ENCODE results near the gene CRYBG1.

The CRYBG1 gene

GRCh38 chr6:106512048-106512967 is 151.8 kb downstream of the CRYBG1 start:
- peak overlapping the region; percentile 91 for H3K27ac ChIP-seq
- TF ChIP-seq ZFX (IDR thresholded peaks at IDR 0.05) (no peak), CTCF (conservative IDR thresholded peaks at IDR 0.05) (peak; percentile 25)

- H3K27ac ChIP-seq, result peak overlapping the region; percentile 91
- no peak for TF ChIP-seq ZFX (IDR thresholded peaks at IDR 0.05)
These were observed 152.6 kb downstream of the CRYBG1 start for GRCh38 chr6:106512968-106513574.

- H3K27ac ChIP-seq, result peak overlapping the region; percentile 63; the same call in 1 of the 2 replicates
- TF ChIP-seq CTCF (conservative IDR thresholded peaks at IDR 0.05), result no peak
- TF ChIP-seq ZFX (IDR thresholded peaks at IDR 0.05), result no peak
These were observed 153.5 kb downstream of the CRYBG1 start for GRCh38 chr6:106513808-106514582.

- H3K27ac ChIP-seq, result no peak overlapping the region
These were observed 154.0 kb downstream of the CRYBG1 start for GRCh38 chr6:106514583-106514885.

GRCh38 chr6:106515582-106515981 is 155.1 kb downstream of the CRYBG1 start:
- peak overlapping the region; percentile 71 for H3K27ac ChIP-seq

More at GRCh38 chr6:106514583-106514885, 154.0 kb downstream of the CRYBG1 start:
- TF ChIP-seq ZFX (IDR thresholded peaks at IDR 0.05) (no peak), CTCF (conservative IDR thresholded peaks at IDR 0.05) (no peak)

GRCh38 chr6:106516616-106517015 is 156.1 kb downstream of the CRYBG1 start:
- H3K27ac ChIP-seq, result peak overlapping the region; percentile 71
- TF ChIP-seq ZFX (IDR thresholded peaks at IDR 0.05) (no peak), CTCF (conservative IDR thresholded peaks at IDR 0.05) (no peak)

GRCh38 chr6:106517706-106518105 is 157.2 kb downstream of the CRYBG1 start:
- no peak overlapping the region for H3K27ac ChIP-seq

More at GRCh38 chr6:106517706-106518105, 157.2 kb downstream of the CRYBG1 start:
- TF ChIP-seq ZFX (IDR thresholded peaks at IDR 0.05), result no peak
- TF ChIP-seq CTCF (conservative IDR thresholded peaks at IDR 0.05), result no peak
